HepG2 (cell line): ENCODE measurements around the gene PDCD2L. TPM values are rescaled to one million over a fixed set of nuclear protein-coding genes. Genes with fewer than 3 reads are reported as not detected.

ENCODE experiments used
- CENPX ChIP-seq: sonication (generic); formaldehyde crosslinking; IDR thresholded peaks from 2 replicates; pipeline ENCODE4 v1.9.0; 2021; ENCODE audit warnings: mild to moderate bottlenecking, missing genetic modification reagents, moderate library complexity
- FOXK1 ChIP-seq: sonication (generic); formaldehyde crosslinking; IDR thresholded peaks from 2 replicates; pipeline ENCODE4 v1.4.0; 2020; ENCODE audit warnings: low read depth, missing genetic modification reagents, borderline replicate concordance
- GATAD1 ChIP-seq: IDR thresholded peaks from 2 replicates; pipeline ENCODE4 v1.6.1; 2016; ENCODE audit warnings: missing genetic modification reagents, missing compliant biosample characterization
- HDAC6 ChIP-seq: fragments of 200-600 bp; sonication (generic); IDR thresholded peaks from 2 replicates; pipeline ENCODE4 v1.7.0; 2017; ENCODE audit warnings: mild to moderate bottlenecking, antibody characterized with exemption, low read length, low read depth
- MEIS2 ChIP-seq: sonication (generic); formaldehyde crosslinking; IDR thresholded peaks from 2 replicates; pipeline ENCODE4 v1.9.0; 2021; ENCODE audit warnings: mild to moderate bottlenecking, missing genetic modification reagents
- NBN ChIP-seq: fragments of 450-650 bp; conservative IDR thresholded peaks from 2 replicates; pipeline ENCODE4 v1.6.1; 2017
- TAF15 ChIP-seq: fragments of 200-400 bp; formaldehyde crosslinking; IDR thresholded peaks from one replicate; pipeline ENCODE4 v1.6.1; 2018; ENCODE audit warnings: mild to moderate bottlenecking, low read depth, low read length; ENCODE audit not compliant: poor library complexity, severe bottlenecking
- ZFP36L1 ChIP-seq: sonication (generic); formaldehyde crosslinking; IDR thresholded peaks from 2 replicates; pipeline ENCODE4 v1.8.0; 2022; ENCODE audit warnings: mild to moderate bottlenecking, missing genetic modification reagents, moderate library complexity
- ZKSCAN5 ChIP-seq: sonication (generic); formaldehyde crosslinking; IDR thresholded peaks from 2 replicates; pipeline ENCODE4 v1.5.1; 2020; ENCODE audit warnings: mild to moderate bottlenecking, missing genetic modification reagents
- ZMYM2 ChIP-seq: sonication (generic); formaldehyde crosslinking; IDR thresholded peaks from 2 replicates; pipeline ENCODE4 v1.8.0; 2022; ENCODE audit warnings: mild to moderate bottlenecking, missing genetic modification reagents
- ZNF331 ChIP-seq: sonication (generic); formaldehyde crosslinking; IDR thresholded peaks from 2 replicates; pipeline ENCODE4 v1.4.0; 2020; ENCODE audit warnings: missing genetic modification reagents
- ZNF605 ChIP-seq: sonication (generic); formaldehyde crosslinking; IDR thresholded peaks from 2 replicates; pipeline ENCODE4 v1.8.0; 2022; ENCODE audit warnings: mild to moderate bottlenecking, missing genetic modification reagents
- ZNF781 ChIP-seq: sonication (generic); formaldehyde crosslinking; IDR thresholded peaks from 2 replicates; pipeline ENCODE4 v1.5.1; 2020; ENCODE audit warnings: borderline replicate concordance, mild to moderate bottlenecking, missing genetic modification reagents; ENCODE audit errors: not compliant biosample characterization
- polyA plus RNA-seq, 8 experiments: library from polyadenylated mRNA; depleted of rRNA in 3 of 8; stranded (reverse) in 7 of 8; unstranded in 1 of 8; fragments of >200 nt; fragmentation: Illumina TruSeq in 4 of 8; extraction: Trizol in 4 of 8; gene quantifications; 2 replicates each; pipeline versions ENCODE4 v1.2.1 to v1.2.3, GENCODE V29; 2011 to 2016; ENCODE audit warnings: low read depth in 4 of 8, missing spikeins in 1 of 8, mixed read lengths in 1 of 8; ENCODE audit not compliant: insufficient read depth in 1 of 8
- total RNA-seq, 5 experiments: library from RNA; depleted of rRNA; stranded (reverse); fragments of >200 nt; fragmentation: Illumina TruSeq; extraction: Trizol; gene quantifications; 2 replicates each; pipeline ENCODE4 v1.2.3, GENCODE V29; 2016; ENCODE audit warnings: low read depth in 1 of 5
- TF ChIP-seq, protein P1 (sequence below): sonication (generic); formaldehyde crosslinking; IDR thresholded peaks from 2 replicates; pipeline ENCODE4 v1.5.0; 2020; ENCODE audit warnings: missing genetic modification reagents
- TF ChIP-seq, protein P2 (sequence below): sonication (generic); formaldehyde crosslinking; IDR thresholded peaks from 2 replicates; pipeline ENCODE4 v1.5.0; 2020; ENCODE audit warnings: mild to moderate bottlenecking, missing genetic modification reagents
- TF ChIP-seq, protein P3 (sequence below): sonication (generic); formaldehyde crosslinking; IDR thresholded peaks from 2 replicates; pipeline ENCODE4 v1.4.0; 2020; ENCODE audit warnings: mild to moderate bottlenecking, missing genetic modification reagents

The PDCD2L gene
- total and polyA plus RNA-seq, 2 of the 13 experiments (the other 11 are each of a cell fraction or from before 2014, with no cell fraction given): 29.3 to 35.2 TPM

DNA sequence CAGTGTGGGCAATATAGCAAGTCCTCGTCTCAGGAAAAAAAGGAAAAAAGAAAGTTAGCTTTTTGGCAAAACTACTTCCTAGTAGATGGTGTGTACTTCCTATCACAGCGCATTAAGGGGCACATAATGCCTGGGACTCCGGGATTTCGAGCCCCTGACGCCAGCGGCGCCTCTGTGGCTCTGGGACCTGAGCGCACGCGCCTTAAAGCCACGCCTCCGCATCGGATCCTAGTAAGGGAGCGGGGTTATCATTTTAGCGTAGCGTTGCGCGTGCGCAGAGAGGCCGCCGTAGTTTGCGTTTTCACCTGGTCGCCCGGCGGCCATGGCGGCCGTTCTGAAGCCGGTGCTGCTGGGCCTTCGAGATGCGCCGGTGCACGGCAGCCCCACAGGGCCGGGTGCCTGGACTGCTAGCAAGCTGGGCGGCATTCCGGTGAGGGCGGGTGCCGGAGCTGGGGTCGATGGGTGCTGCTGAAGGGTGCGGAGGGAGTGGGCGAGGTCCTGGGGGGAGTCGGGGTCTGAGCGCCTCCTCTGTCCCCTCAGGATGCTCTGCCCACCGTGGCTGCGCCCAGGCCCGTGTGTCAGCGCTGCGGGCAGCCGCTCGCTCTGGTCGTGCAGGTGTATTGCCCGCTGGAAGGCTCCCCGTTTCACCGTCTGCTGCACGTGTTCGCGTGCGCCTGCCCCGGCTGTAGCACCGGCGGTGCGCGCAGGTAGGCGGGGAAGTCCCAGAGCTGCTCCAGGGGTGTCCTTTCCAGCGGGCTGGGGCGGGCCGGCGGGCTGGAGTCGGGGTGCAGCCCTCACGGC is at the start of gene PDCD2L (continued):
- 0 out of 2 replicates have a peak, but pooled peaks have one; percentile 49 for TF ChIP-seq MEIS2 (CRISPR knock-in tag)
- TF ChIP-seq ZNF781 (CRISPR knock-in tag): peak; percentile 95
- TF ChIP-seq ZKSCAN5 (CRISPR knock-in tag): no peak
- TF ChIP-seq GATAD1 (CRISPR knock-in tag): peak; percentile 81
- no peak for TF ChIP-seq HDAC6
- peak; percentile 90; the same call in 1 of the 2 replicates for TF ChIP-seq ZFP36L1 (CRISPR knock-in tag)
- TF ChIP-seq ZNF331 (CRISPR knock-in tag): peak; percentile 61; the same call in 1 of the 2 replicates
- TF ChIP-seq ZNF605 (CRISPR knock-in tag): peak; percentile 85
- TF ChIP-seq, protein P1, sequence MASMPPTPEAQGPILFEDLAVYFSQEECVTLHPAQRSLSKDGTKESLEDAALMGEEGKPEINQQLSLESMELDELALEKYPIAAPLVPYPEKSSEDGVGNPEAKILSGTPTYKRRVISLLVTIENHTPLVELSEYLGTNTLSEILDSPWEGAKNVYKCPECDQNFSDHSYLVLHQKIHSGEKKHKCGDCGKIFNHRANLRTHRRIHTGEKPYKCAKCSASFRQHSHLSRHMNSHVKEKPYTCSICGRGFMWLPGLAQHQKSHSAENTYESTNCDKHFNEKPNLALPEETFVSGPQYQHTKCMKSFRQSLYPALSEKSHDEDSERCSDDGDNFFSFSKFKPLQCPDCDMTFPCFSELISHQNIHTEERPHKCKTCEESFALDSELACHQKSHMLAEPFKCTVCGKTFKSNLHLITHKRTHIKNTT (CRISPR knock-in tag): peak; percentile 71; the same call in 1 of the 2 replicates
- TF ChIP-seq CENPX: no peak
- TF ChIP-seq ZMYM2: peak; percentile 76; the same call in 1 of the 2 replicates
- TF ChIP-seq NBN: no peak
- no peak for TF ChIP-seq TAF15
- TF ChIP-seq, protein P2, sequence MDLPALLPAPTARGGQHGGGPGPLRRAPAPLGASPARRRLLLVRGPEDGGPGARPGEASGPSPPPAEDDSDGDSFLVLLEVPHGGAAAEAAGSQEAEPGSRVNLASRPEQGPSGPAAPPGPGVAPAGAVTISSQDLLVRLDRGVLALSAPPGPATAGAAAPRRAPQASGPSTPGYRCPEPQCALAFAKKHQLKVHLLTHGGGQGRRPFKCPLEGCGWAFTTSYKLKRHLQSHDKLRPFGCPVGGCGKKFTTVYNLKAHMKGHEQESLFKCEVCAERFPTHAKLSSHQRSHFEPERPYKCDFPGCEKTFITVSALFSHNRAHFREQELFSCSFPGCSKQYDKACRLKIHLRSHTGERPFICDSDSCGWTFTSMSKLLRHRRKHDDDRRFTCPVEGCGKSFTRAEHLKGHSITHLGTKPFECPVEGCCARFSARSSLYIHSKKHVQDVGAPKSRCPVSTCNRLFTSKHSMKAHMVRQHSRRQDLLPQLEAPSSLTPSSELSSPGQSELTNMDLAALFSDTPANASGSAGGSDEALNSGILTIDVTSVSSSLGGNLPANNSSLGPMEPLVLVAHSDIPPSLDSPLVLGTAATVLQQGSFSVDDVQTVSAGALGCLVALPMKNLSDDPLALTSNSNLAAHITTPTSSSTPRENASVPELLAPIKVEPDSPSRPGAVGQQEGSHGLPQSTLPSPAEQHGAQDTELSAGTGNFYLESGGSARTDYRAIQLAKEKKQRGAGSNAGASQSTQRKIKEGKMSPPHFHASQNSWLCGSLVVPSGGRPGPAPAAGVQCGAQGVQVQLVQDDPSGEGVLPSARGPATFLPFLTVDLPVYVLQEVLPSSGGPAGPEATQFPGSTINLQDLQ (CRISPR knock-in tag): 0 out of 2 replicates have a peak, but pooled peaks have one; percentile 58
- TF ChIP-seq FOXK1 (CRISPR knock-in tag): no peak
- TF ChIP-seq, protein P3, sequence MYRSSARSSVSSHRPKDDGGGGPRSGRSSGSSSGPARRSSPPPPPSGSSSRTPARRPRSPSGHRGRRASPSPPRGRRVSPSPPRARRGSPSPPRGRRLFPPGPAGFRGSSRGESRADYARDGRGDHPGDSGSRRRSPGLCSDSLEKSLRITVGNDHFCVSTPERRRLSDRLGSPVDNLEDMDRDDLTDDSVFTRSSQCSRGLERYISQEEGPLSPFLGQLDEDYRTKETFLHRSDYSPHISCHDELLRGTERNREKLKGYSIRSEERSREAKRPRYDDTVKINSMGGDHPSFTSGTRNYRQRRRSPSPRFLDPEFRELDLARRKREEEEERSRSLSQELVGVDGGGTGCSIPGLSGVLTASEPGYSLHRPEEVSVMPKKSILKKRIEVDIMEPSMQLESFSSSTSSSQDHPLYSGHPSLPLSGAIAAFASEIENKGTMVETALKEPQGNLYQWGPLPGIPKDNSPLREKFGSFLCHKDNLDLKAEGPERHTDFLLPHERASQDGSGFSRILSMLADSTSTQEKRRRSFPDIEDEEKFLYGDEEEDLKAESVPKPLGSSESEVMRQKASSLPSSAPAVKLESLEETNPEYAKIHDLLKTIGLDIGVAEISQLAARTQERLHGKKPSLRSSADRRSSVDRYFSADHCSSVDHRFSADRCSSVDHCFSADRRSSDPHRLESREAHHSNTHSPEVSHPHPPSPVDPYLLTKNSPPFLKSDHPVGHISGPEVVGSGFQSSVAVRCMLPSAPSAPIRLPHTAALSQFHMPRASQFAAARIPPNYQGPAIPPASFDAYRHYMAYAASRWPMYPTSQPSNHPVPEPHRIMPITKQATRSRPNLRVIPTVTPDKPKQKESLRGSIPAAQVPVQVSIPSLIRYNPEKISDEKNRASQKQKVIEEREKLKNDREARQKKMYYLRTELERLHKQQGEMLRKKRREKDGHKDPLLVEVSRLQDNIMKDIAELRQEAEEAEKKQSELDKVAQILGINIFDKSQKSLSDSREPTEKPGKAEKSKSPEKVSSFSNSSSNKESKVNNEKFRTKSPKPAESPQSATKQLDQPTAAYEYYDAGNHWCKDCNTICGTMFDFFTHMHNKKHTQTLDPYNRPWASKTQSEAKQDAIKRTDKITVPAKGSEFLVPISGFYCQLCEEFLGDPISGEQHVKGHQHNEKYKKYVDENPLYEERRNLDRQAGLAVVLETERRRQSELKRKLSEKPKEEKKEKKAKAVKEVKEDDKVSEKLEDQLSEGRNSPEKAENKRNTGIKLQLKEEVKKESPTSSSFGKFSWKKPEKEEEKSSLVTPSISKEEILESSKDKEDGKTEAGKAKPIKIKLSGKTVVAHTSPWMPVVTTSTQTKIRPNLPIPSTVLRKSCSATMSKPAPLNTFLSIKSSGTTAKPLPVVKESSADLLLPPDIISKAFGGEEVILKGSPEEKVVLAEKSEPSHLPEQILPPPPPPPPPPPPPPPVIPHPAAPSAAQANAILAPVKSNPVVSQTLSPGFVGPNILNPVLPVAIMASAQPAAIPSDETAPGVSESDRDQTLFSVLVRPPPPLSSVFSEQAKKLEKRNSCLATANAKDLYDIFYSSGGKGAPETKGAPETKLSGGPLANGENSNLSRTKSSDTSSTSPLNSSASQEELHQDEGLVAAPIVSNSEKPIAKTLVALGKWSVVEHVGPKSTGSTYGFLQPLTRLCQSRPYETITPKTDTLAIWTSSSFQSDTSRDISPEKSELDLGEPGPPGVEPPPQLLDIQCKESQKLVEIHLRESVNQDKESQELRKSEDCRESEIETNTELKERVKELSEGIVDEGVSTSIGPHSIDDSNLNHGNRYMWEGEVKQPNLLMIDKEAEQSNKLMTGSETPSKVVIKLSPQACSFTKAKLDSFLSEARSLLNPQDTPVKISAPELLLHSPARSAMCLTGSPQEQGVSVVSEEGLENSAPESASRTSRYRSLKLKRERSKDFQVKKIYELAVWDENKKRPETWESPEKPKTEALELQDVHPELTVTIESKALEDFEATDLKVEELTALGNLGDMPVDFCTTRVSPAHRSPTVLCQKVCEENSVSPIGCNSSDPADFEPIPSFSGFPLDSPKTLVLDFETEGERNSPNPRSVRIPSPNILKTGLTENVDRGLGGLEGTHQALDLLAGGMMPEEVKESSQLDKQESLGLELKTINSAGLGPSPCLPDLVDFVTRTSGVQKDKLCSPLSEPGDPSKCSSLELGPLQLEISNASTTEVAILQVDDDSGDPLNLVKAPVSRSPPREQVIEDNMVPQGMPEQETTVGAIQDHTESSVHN (CRISPR knock-in tag): 0 out of 2 replicates have a peak, but pooled peaks have one; percentile 57
